Liver (tissue), 9 donors: ENCODE measurements around the gene SPATA13. TPM values are rescaled to one million over a fixed set of nuclear protein-coding genes. Genes with fewer than 3 reads are reported as not detected.

Experiments
- DNase-seq: peaks from one replicate; pipeline ENCODE4 v3.0.0-alpha.2; 2017; ENCODE audit warnings: low spot score
- H3K27ac ChIP-seq, 2 donors: one replicate each; pipeline ENCODE4 v1.7.0; 2013; ENCODE audit warnings: inconsistent platforms in 2 of 2, low read length in 2 of 2, control low read depth in 1 of 2, low read depth in 1 of 2, mild to moderate bottlenecking in 1 of 2
- H3K27me3 ChIP-seq, 4 donors: one replicate each; pipeline versions ENCODE4 v1.6.1 to v1.7.0; 2013; ENCODE audit warnings: low read length in 3 of 4, inconsistent platforms in 1 of 4, mild to moderate bottlenecking in 1 of 4, moderate library complexity in 1 of 4; ENCODE audit not compliant: control insufficient read depth in 4 of 4, insufficient read depth in 4 of 4
- H3K36me3 ChIP-seq, 4 donors: one replicate each; pipeline versions ENCODE4 v1.6.1 to v1.7.0; 2013; ENCODE audit warnings: low read length in 3 of 4, mild to moderate bottlenecking in 3 of 4, low read depth in 1 of 4, moderate library complexity in 1 of 4; ENCODE audit not compliant: control insufficient read depth in 4 of 4, insufficient read depth in 3 of 4
- H3K4me1 ChIP-seq, 4 donors: one replicate each; pipeline versions ENCODE4 v1.6.1 to v1.7.0; 2013; ENCODE audit warnings: low read length in 3 of 4, mild to moderate bottlenecking in 3 of 4, moderate library complexity in 1 of 4; ENCODE audit not compliant: control insufficient read depth in 4 of 4, insufficient read depth in 4 of 4
- H3K4me3 ChIP-seq, 3 donors: one replicate each; pipeline versions ENCODE4 v1.6.1 to v1.7.0; 2013; ENCODE audit warnings: low read length in 3 of 3, control low read depth in 1 of 3, low read depth in 1 of 3, mild to moderate bottlenecking in 1 of 3
- H3K9ac ChIP-seq, 2 donors: one replicate each; pipeline ENCODE4 v1.7.0; 2013; ENCODE audit warnings: low read length in 2 of 2, mild to moderate bottlenecking in 2 of 2, moderate library complexity in 2 of 2, control low read depth in 1 of 2, low read depth in 1 of 2
- H3K9me3 ChIP-seq, 4 donors: one replicate each; pipeline versions ENCODE4 v1.6.1 to v1.7.0; 2013; ENCODE audit warnings: low read length in 3 of 4; ENCODE audit not compliant: control insufficient read depth in 4 of 4
- ATF3 ChIP-seq: IDR thresholded peaks from 2 replicates; pipeline ENCODE4 v1.6.1; 2016; ENCODE audit warnings: antibody characterized with exemption
- CTCF ChIP-seq: fragments of 150-350 bp; IDR thresholded peaks from 2 replicates; pipeline ENCODE4 v1.5.1; 2017; ENCODE audit warnings: improper control_type of control experiment, low read depth, low read length; ENCODE audit not compliant: missing input control
- EGR1 ChIP-seq, 2 donors: IDR thresholded peaks; 2 replicates each; pipeline ENCODE4 v1.6.1; 2016 to 2018; ENCODE audit warnings: antibody characterized with exemption in 2 of 2, low read depth in 2 of 2
- FOXA1 ChIP-seq: IDR thresholded peaks from 2 replicates; pipeline ENCODE4 v1.6.1; 2016; ENCODE audit warnings: antibody characterized with exemption
- FOXA2 ChIP-seq: IDR thresholded peaks from 2 replicates; pipeline ENCODE4 v1.6.1; 2016; ENCODE audit warnings: antibody characterized with exemption
- GABPA ChIP-seq, 2 donors: IDR thresholded peaks in 1 of 2; conservative IDR thresholded peaks in 1 of 2; 2 replicates each; pipeline ENCODE4 v1.6.1; 2016; ENCODE audit warnings: antibody characterized with exemption in 2 of 2, mild to moderate bottlenecking in 1 of 2, moderate library complexity in 1 of 2
- HNF4A ChIP-seq, 2 donors: conservative IDR thresholded peaks; 2 replicates each; pipeline ENCODE4 v1.6.1; 2016; ENCODE audit warnings: antibody characterized with exemption in 2 of 2, mild to moderate bottlenecking in 2 of 2
- HNF4G ChIP-seq: IDR thresholded peaks from 2 replicates; pipeline ENCODE4 v1.6.1; 2016; ENCODE audit warnings: antibody characterized with exemption
- JUND ChIP-seq, 2 donors: IDR thresholded peaks; 2 replicates each; pipeline ENCODE4 v1.6.1; 2016; ENCODE audit warnings: antibody characterized with exemption in 2 of 2
- MAX ChIP-seq: IDR thresholded peaks from 2 replicates; pipeline ENCODE4 v1.6.1; 2016; ENCODE audit warnings: antibody characterized with exemption
- NR2F2 ChIP-seq: IDR thresholded peaks from 2 replicates; pipeline ENCODE4 v1.6.1; 2016; ENCODE audit warnings: antibody characterized with exemption
- RAD21 ChIP-seq, 2 donors: IDR thresholded peaks; 2 replicates each; pipeline ENCODE4 v1.6.1; 2016; ENCODE audit warnings: antibody characterized with exemption in 2 of 2, mild to moderate bottlenecking in 2 of 2
- REST ChIP-seq: IDR thresholded peaks from 2 replicates; pipeline ENCODE4 v1.6.1; 2016; ENCODE audit warnings: antibody characterized with exemption, mild to moderate bottlenecking
- RXRA ChIP-seq, 2 donors: IDR thresholded peaks; 2 replicates each; pipeline ENCODE4 v1.6.1; 2017 to 2018; ENCODE audit warnings: antibody characterized with exemption in 2 of 2, mild to moderate bottlenecking in 1 of 2
- SP1 ChIP-seq: IDR thresholded peaks from 2 replicates; pipeline ENCODE4 v1.6.1; 2018; ENCODE audit warnings: antibody characterized with exemption, mild to moderate bottlenecking
- TAF1 ChIP-seq: conservative IDR thresholded peaks from 2 replicates; pipeline ENCODE4 v1.6.1; 2016; ENCODE audit warnings: antibody characterized with exemption, mild to moderate bottlenecking
- YY1 ChIP-seq: IDR thresholded peaks from 2 replicates; pipeline ENCODE4 v1.6.1; 2016; ENCODE audit warnings: antibody characterized with exemption, mild to moderate bottlenecking
- ZBTB33 ChIP-seq: IDR thresholded peaks from 2 replicates; pipeline ENCODE4 v1.6.1; 2016; ENCODE audit warnings: antibody characterized with exemption
- WGBS: extraction: QIAGEN DNeasy Blood & Tissue Kit; methylation state at CpG from one replicate; pipeline ENCODE4 v1.1.7; 2013; 5-methylcytosine and 5-hydroxymethylcytosine counted together
- polyA plus RNA-seq, 2 donors: library from polyadenylated mRNA; stranded (reverse) in 1 of 2; unstranded in 1 of 2; fragments of 200-250 nt in 1 of 2; fragments of >200 nt in 1 of 2; fragmentation: Nextera tagmentation in 1 of 2; extraction: Ambion mirVana in 1 of 2; gene quantifications; one replicate each; pipeline versions ENCODE4 v1.2.1 to v1.2.3, GENCODE V29; 2013 to 2015
- total RNA-seq, 2 donors: library from RNA; depleted of rRNA; stranded (reverse); fragments of >200 nt; gene quantifications; one replicate each; pipeline ENCODE4 v1.2.3, GENCODE V29; 2014
- donor health status: healthy.
- donor health status: healthy.
- donor health status: healthy.
- donor health status: healthy.
- donor health status: healthy.

Gene SPATA13
- total and polyA plus RNA-seq, 4 donors = 10.0 to 57.6 (median 20.4) TPM

GRCh38 chr13:24212254-24212653, 51.7 kb downstream of the SPATA13 start:
- no peak for TF ChIP-seq FOXA1
- no peak for TF ChIP-seq FOXA2
- TF ChIP-seq EGR1 (IDR thresholded peaks at IDR 0.05; ENCODE audit: low read depth in 2 of 2) = no peak
- no peak for TF ChIP-seq HNF4G
- no peak for TF ChIP-seq JUND (IDR thresholded peaks at IDR 0.05)
- no peak for TF ChIP-seq ATF3
- no peak for TF ChIP-seq YY1
- no peak for TF ChIP-seq HNF4A (conservative IDR thresholded peaks at IDR 0.05)
- H3K4me1 ChIP-seq = peaks cover 10 to 54% (median 36%) of the 10 kb centered on the region in 4 donors
- 52% methylated on average over 5 of the region's 5 CpGs for WGBS

GRCh38 chr13:24212674-24213073, 52.2 kb downstream of the SPATA13 start:
- Histone ChIP-seq H3K9ac (no peak overlapping the region), H3K4me3 (no peak overlapping the region), H3K27ac (peak overlapping the region; percentile 66 to 81), H3K9me3 (no peaks in the 10 kb centered on the region), H3K36me3 (no peaks in the 10 kb centered on the region), H3K27me3 (no peaks in the 10 kb centered on the region), H3K4me1 (peaks cover 10 to 56% (median 35%) of the 10 kb centered on the region in 4 donors)
- WGBS = 26% methylated on average over 7 of the region's 7 CpGs
- DNase-seq = no peak
- TF ChIP-seq HNF4A (conservative IDR thresholded peaks at IDR 0.05) (peak; percentile 76 to 91), REST (no peak), JUND (IDR thresholded peaks at IDR 0.05) (peak; percentile 41 to 52), FOXA2 (no peak), EGR1 (IDR thresholded peaks at IDR 0.05; ENCODE audit: low read depth in 2 of 2) (no peak), YY1 (peak; percentile 45), FOXA1 (no peak), GABPA (IDR thresholded peaks at IDR 0.05 in 1 of 2, conservative IDR thresholded peaks at IDR 0.05 in 1 of 2) (no peak), RXRA (IDR thresholded peaks at IDR 0.05) (peak; percentile 78 to 82), ATF3 (no peak), ZBTB33 (no peak), RAD21 (IDR thresholded peaks at IDR 0.05) (peak in 1 of 2 donors; percentile 45), NR2F2 (peak; percentile 39), SP1 (peak; percentile 85), MAX (peak; percentile 86), TAF1 (no peak), CTCF (no peak), HNF4G (peak; percentile 64)

More at GRCh38 chr13:24212254-24212653, 51.7 kb downstream of the SPATA13 start:
- DNase-seq = no peak
- Histone ChIP-seq H3K4me3 (no peak overlapping the region), H3K27me3 (no peaks in the 10 kb centered on the region), H3K36me3 (no peaks in the 10 kb centered on the region), H3K9me3 (no peaks in the 10 kb centered on the region), H3K9ac (no peak overlapping the region), H3K27ac (peak overlapping the region; percentile 66 to 81)
